Astrocyte of the cerebellum (primary cell): Measurements from ENCODE around the gene SNURF.
"Not testable (repeated sequence)": the region's sequence is repeated elsewhere in the genome, so short reads cannot be mapped to it uniquely, and the experiment has no call there.

ENCODE experiments used
- DNase-seq: peaks from one replicate; pipeline ENCODE4 v3.0.0-alpha.2; 2011; ENCODE audit warnings: low read depth
- H3K4me3 ChIP-seq: 2 replicates; pipeline ENCODE4 v1.5.1; 2011; ENCODE audit warnings: mild to moderate bottlenecking, low read depth, low read length, moderate library complexity
- CTCF ChIP-seq: IDR thresholded peaks from 2 replicates; pipeline ENCODE4 v1.5.1; 2012; ENCODE audit warnings: low read length, low read depth, moderate library complexity, mild to moderate bottlenecking; ENCODE audit errors: missing control alignments
- in situ Hi-C: cut with HindIII; loops from 2 replicates; pipeline ENCODE4 v1.10.0; 2017; ENCODE audit warnings: low sequenced_read_pairs

Gene SNURF

GRCh38 chr15:24933716-24934115 lies 21.1 kb upstream of the SNURF start:
- no peak for TF ChIP-seq CTCF
- no peak overlapping the region for H3K4me3 ChIP-seq
- DNase-seq = no peak
- in situ Hi-C loops = no loop called here

DNA sequence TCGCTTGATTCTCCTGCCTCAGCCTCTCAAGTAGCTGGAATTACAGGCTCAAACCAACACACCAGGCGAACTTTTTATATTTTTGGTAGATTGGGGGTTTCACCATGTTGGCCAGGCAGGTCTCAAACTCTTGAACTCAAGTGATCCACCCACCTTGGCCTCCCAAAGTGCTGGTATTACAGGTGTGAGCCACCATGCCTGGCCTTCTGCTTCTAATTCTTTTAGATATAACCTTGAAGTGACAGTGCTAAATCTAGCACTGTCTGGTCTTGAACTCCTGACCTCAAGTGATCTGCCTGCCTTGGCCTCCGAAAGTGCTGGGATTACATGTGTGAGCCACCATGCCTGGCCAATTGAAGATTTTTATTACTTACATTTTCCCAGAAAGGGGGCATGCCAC lies 16.6 kb upstream of the SNURF start:
- H3K4me3 ChIP-seq, DNase-seq, in situ Hi-C loops: not testable (repeated sequence)

DNA sequence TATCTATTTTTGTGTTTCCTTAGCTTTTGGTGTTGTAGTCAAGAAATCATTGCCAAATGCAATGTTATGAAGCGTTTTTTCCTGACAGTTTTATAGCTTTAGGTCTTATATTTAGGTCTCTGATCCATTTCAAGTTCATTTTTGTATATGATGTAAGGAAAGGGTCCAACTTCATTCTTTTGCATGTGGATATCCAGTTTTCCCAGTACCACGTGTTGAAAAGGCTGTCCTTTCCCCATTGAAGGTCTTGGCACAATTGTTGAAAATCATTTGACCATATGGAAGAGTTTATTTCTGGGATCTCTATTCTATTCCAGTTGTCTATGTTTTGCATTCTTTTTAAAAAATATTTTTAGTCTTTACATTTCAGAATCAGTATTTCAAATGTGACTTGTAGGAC lies 14.6 kb upstream of the SNURF start:
- TF ChIP-seq CTCF = no peak
- no peak overlapping the region for H3K4me3 ChIP-seq
- no peak for DNase-seq
- in situ Hi-C loops = no loop called here

DNA sequence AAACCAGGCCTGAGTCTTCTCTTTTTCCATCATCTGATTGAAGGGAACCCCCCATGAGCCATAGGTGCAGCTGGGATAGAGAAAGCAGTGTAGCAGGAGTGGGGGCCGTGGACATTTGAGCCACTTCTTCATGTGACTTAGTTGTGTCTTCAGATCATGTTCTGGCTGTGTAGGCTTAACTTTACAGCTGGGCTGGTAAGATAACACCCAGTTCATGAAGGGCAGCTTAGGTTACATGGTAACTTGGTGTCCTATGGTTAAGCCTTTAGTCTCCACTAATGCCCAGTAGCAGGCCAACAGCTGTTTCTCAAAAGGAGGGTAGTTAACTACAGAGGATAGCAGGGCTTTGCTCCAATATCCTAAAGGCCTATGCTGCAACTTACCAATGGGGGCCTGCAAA lies 11.4 kb upstream of the SNURF start:
- no peak for TF ChIP-seq CTCF
- DNase-seq = no peak
- H3K4me3 ChIP-seq = no peak overlapping the region
- in situ Hi-C loops = no loop called here

DNA sequence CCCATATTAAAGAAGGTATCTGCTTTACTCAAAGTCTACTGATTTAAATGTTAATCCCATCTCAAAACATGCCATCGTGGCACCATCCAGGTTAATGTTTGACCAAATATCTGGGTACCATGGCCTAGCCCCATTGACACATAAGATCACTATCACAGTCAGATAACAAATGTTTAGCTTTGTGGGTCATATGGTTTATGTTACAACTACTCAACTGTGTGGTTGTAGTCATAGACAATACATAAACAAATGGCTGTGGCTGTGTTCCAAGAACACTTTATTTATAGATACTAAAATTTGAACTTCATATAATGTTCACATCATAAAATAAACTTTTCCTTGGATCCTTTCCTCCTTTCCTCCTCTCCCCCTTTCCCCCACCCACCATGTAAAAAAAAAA lies 9.8 kb upstream of the SNURF start:
- DNase-seq = no peak
- H3K4me3 ChIP-seq = no peak overlapping the region
- in situ Hi-C loops = no loop called here
- TF ChIP-seq CTCF = no peak

DNA sequence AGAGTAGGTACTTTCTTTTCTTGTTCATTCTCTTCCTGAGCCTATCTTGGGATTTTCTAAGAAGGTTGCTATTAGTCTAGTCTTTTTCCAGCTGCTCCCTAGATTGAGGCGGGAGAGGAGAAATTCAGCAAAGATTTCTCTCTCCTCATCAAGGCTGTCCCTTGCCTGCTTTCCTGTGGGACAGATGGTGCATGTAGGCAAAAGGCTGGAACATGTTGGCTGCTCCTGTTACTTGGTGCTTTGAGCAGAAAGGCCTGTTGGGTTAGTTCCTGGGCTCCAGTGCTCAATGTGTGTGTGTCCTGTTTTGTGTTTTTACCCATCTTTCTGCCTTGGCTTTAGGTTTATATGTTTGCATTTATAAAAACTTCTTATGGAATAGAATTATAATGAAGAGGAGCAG lies 9.1 kb upstream of the SNURF start:
- DNase-seq = no peak
- TF ChIP-seq CTCF = no peak
- in situ Hi-C loops = no loop called here
- no peak overlapping the region for H3K4me3 ChIP-seq

- no peak for DNase-seq
- H3K4me3 ChIP-seq = no peak overlapping the region
- no peak for TF ChIP-seq CTCF
- in situ Hi-C loops = no loop called here
Measured at GRCh38 chr15:24948495-24948894, 6.3 kb upstream of the SNURF start.
